Chondrocyte (in vitro differentiated cells): Measurements from ENCODE around the gene TNF. TPM values are rescaled to one million over a fixed set of nuclear protein-coding genes. Genes with fewer than 3 reads are reported as not detected.
A peak's percentile ranks its signal among the peaks of the same experiment; 100 is the strongest.

ENCODE experiments used
- DNase-seq: peaks from one replicate; pipeline ENCODE4 v3.0.0; 2021; ENCODE audit warnings: mixed read lengths, low spot score
- H3K27ac Mint-ChIP-seq: one replicate; pipeline ENCODE4 v1.8.0; 2021; ENCODE audit warnings: mild to moderate bottlenecking, moderate library complexity, mixed read lengths; ENCODE audit not compliant: unreplicated experiment
- H3K27me3 Mint-ChIP-seq: 2 replicates; pipeline ENCODE4 v1.8.0; 2021; ENCODE audit warnings: low read depth, mixed read lengths
- H3K36me3 Mint-ChIP-seq: 2 replicates; pipeline ENCODE4 v1.8.0; 2021; ENCODE audit warnings: low read depth, mixed read lengths
- H3K4me1 Mint-ChIP-seq: 2 replicates; pipeline ENCODE4 v1.8.0; 2021; ENCODE audit warnings: low read depth, mild to moderate bottlenecking, mixed read lengths
- H3K4me3 Mint-ChIP-seq: one replicate; pipeline ENCODE4 v1.8.0; 2021; ENCODE audit warnings: mild to moderate bottlenecking, moderate library complexity, mixed read lengths; ENCODE audit not compliant: unreplicated experiment
- H3K9me3 Mint-ChIP-seq: 2 replicates; pipeline ENCODE4 v1.8.0; 2021; ENCODE audit warnings: low read depth, mixed read lengths
- CTCF ChIP-seq: fragments of 200-600 bp; sonication (generic); IDR thresholded peaks from 2 replicates; pipeline ENCODE4 v1.5.0; 2021; ENCODE audit warnings: antibody characterized with exemption, mild to moderate bottlenecking, moderate library complexity
- total RNA-seq: library from RNA; stranded (reverse); gene quantifications from 3 replicates; pipeline ENCODE4 v1.2.1, GENCODE V29; 2021

TNF gene
- total RNA-seq, 1 donor from 2014 or later: not detected

GRCh38 chr6:31543639-31544038 lies 31.7 kb upstream of the TNF start:
- no peak for TF ChIP-seq CTCF
- Mint-ChIP-seq H3K9me3 (no peaks in the 10 kb centered on the region), H3K36me3 (peaks cover 19% of the 10 kb centered on the region), H3K27me3 (no peaks in the 10 kb centered on the region), H3K27ac (no peak overlapping the region), H3K4me1 (peaks cover 62% of the 10 kb centered on the region), H3K4me3 (no peak overlapping the region)
- DNase-seq: no peak

- no peak overlapping the region for H3K27ac Mint-ChIP-seq
- H3K9me3 Mint-ChIP-seq: no peaks in the 10 kb centered on the region
- no peak for DNase-seq
- peaks cover 9% of the 10 kb centered on the region for H3K36me3 Mint-ChIP-seq
- no peak overlapping the region for H3K4me3 Mint-ChIP-seq
- H3K4me1 Mint-ChIP-seq: peaks cover 58% of the 10 kb centered on the region
- no peaks in the 10 kb centered on the region for H3K27me3 Mint-ChIP-seq
- TF ChIP-seq CTCF: no peak
Measured at GRCh38 chr6:31544676-31545075, 30.7 kb upstream of the TNF start.

- no peak for TF ChIP-seq CTCF
- Mint-ChIP-seq H3K27me3 (no peaks in the 10 kb centered on the region), H3K4me3 (no peak overlapping the region), H3K9me3 (no peaks in the 10 kb centered on the region), H3K27ac (no peak overlapping the region), H3K4me1 (peaks cover 52% of the 10 kb centered on the region), H3K36me3 (peaks cover 4% of the 10 kb centered on the region)
- no peak for DNase-seq
Measured at GRCh38 chr6:31545291-31545690, 30.1 kb upstream of the TNF start.

- no peak for DNase-seq
- no peaks in the 10 kb centered on the region for H3K9me3 Mint-ChIP-seq
- TF ChIP-seq CTCF: peak; percentile 95
- peaks cover 4% of the 10 kb centered on the region for H3K36me3 Mint-ChIP-seq
- H3K4me1 Mint-ChIP-seq: peaks cover 52% of the 10 kb centered on the region
- no peaks in the 10 kb centered on the region for H3K27me3 Mint-ChIP-seq
- peak within 1 kb of the TSS; percentile 97 for H3K4me3 Mint-ChIP-seq
- peak within 1 kb of the TSS; percentile 97 for H3K27ac Mint-ChIP-seq
Measured at GRCh38 chr6:31546339-31546957, 28.9 kb upstream of the TNF start, which contains the start of gene ATP6V1G2. TSS of gene ATP6V1G2 (minus strand) at chr6:31546608. CDS start at chr6:31546559, 49 bp downstream.

- peak; percentile 52 for TF ChIP-seq CTCF
- Mint-ChIP-seq H3K27ac (peak within 1 kb of the TSS; percentile 97), H3K27me3 (no peaks in the 10 kb centered on the region), H3K4me1 (peaks cover 52% of the 10 kb centered on the region), H3K9me3 (no peaks in the 10 kb centered on the region), H3K4me3 (peak within 1 kb of the TSS; percentile 97), H3K36me3 (peaks cover 5% of the 10 kb centered on the region)
- DNase-seq: peak; percentile 97
Measured at GRCh38 chr6:31546958-31547726, 28.2 kb upstream of the TNF start, which contains the start of gene NFKBIL1. TSS of gene NFKBIL1 (plus strand) at chr6:31547608. CDS start at chr6:31547695, 87 bp downstream.
